Neural cell (in vitro differentiated cells): ENCODE measurements around the gene SLC6A20. TPM values are rescaled to one million over a fixed set of nuclear protein-coding genes. Genes with fewer than 3 reads are reported as not detected.

Source experiments
- H2AFZ ChIP-seq: fragments of 200-600, 300-800 bp; sonication (generic), shearing (Covaris generic); 2 replicates; pipeline ENCODE4 v1.6.0; 2014; ENCODE audit warnings: low read depth, mild to moderate bottlenecking, antibody characterized with exemption, low read length, moderate library complexity
- H3F3A ChIP-seq: fragments of 200-600 bp; shearing (Covaris generic); 2 replicates; pipeline ENCODE4 v1.6.1; 2016; ENCODE audit warnings: mild to moderate bottlenecking, moderate library complexity, mixed read lengths, antibody characterized with exemption, low read length; ENCODE audit not compliant: insufficient read depth, poor library complexity, severe bottlenecking
- H3K27ac ChIP-seq: fragments of 200-600, 300-800 bp; sonication (generic), shearing (Covaris generic); 2 replicates; pipeline ENCODE4 v1.5.1; 2014; ENCODE audit warnings: mild to moderate bottlenecking, low read length, moderate library complexity
- H3K27me3 ChIP-seq: fragments of 300-800, 200-600 bp; sonication (generic), shearing (Covaris generic); 2 replicates; pipeline ENCODE4 v1.6.0; 2014; ENCODE audit warnings: mild to moderate bottlenecking, low read depth, low read length, moderate library complexity; ENCODE audit not compliant: insufficient read depth
- H3K36me3 ChIP-seq: fragments of 300-800, 200-600 bp; sonication (generic), shearing (Covaris generic); 2 replicates; pipeline ENCODE4 v1.5.1; 2014; ENCODE audit warnings: mild to moderate bottlenecking, antibody characterized with exemption, low read length, moderate library complexity; ENCODE audit not compliant: insufficient read depth
- H3K4me2 ChIP-seq: fragments of 300-800, 200-600 bp; sonication (generic), shearing (Covaris generic); 2 replicates; pipeline ENCODE4 v1.6.0; 2014; ENCODE audit warnings: mild to moderate bottlenecking, low read length
- H3K4me3 ChIP-seq: fragments of 300-800, 200-600 bp; sonication (generic), shearing (Covaris generic); 2 replicates; pipeline ENCODE4 v1.5.1; 2014; ENCODE audit warnings: mild to moderate bottlenecking, low read length, moderate library complexity
- H3K79me2 ChIP-seq: fragments of 200-600 bp; shearing (Covaris generic); replicated peaks from 2 replicates; pipeline ENCODE4 v1.6.0; 2014; ENCODE audit warnings: mild to moderate bottlenecking, low read length, moderate library complexity; ENCODE audit not compliant: insufficient read depth
- H3K9ac ChIP-seq: fragments of 300-800, 200-600 bp; sonication (generic), shearing (Covaris generic); 2 replicates; pipeline ENCODE4 v1.6.1; 2016; ENCODE audit warnings: mild to moderate bottlenecking, low read length, mixed read lengths
- H3K9me2 ChIP-seq: fragments of 200-600 bp; shearing (Covaris generic); 2 replicates; pipeline ENCODE4 v1.6.1; 2016; ENCODE audit warnings: mild to moderate bottlenecking, low read length, mixed read lengths; ENCODE audit not compliant: insufficient read depth
- H3K9me3 ChIP-seq: fragments of 200-600, 300-800 bp; sonication (generic), shearing (Covaris generic); 2 replicates; pipeline ENCODE4 v1.6.1; 2016; ENCODE audit warnings: mild to moderate bottlenecking, mixed run types, low read length, moderate library complexity, mixed read lengths
- H4K20me1 ChIP-seq: fragments of 200-600 bp; shearing (Covaris generic); 2 replicates; pipeline ENCODE4 v1.6.1; 2016; ENCODE audit warnings: mild to moderate bottlenecking, mixed run types; ENCODE audit not compliant: insufficient read depth
- EP300 ChIP-seq: fragments of 450-650 bp; conservative IDR thresholded peaks from 2 replicates; pipeline ENCODE4 v1.6.1; 2014; ENCODE audit warnings: antibody characterized with exemption, mild to moderate bottlenecking, moderate library complexity; ENCODE audit not compliant: poor library complexity, severe bottlenecking
- EZH2 ChIP-seq: fragments of 200-600, 300-800 bp; shearing (Covaris generic), sonication (generic); IDR thresholded peaks from 2 replicates; pipeline ENCODE4 v1.6.1; 2014; ENCODE audit warnings: antibody characterized with exemption, low read length, borderline replicate concordance, mild to moderate bottlenecking; ENCODE audit not compliant: insufficient read depth, poor library complexity, severe bottlenecking
- MXI1 ChIP-seq: fragments of 450-650 bp; conservative IDR thresholded peaks from 2 replicates; pipeline ENCODE4 v1.6.1; 2014; ENCODE audit warnings: antibody characterized with exemption, mild to moderate bottlenecking; ENCODE audit not compliant: poor library complexity, severe bottlenecking
- POLR2AphosphoS5 ChIP-seq: IDR thresholded peaks from 2 replicates; pipeline ENCODE4 v1.6.1; 2012
- RAD21 ChIP-seq: fragments of 450-650 bp; conservative IDR thresholded peaks from 2 replicates; pipeline ENCODE4 v1.6.1; 2014; ENCODE audit warnings: antibody characterized with exemption, mild to moderate bottlenecking, moderate library complexity
- SMC3 ChIP-seq: fragments of 450-650 bp; conservative IDR thresholded peaks from 2 replicates; pipeline ENCODE4 v1.6.1; 2014; ENCODE audit warnings: antibody characterized with exemption, mild to moderate bottlenecking, moderate library complexity; ENCODE audit not compliant: poor library complexity
- TAF1 ChIP-seq: IDR thresholded peaks from 2 replicates; pipeline ENCODE4 v1.6.1; 2012; ENCODE audit warnings: low read depth
- polyA plus RNA-seq: library from polyadenylated mRNA; depleted of rRNA; stranded (reverse); fragments of >200 nt; gene quantifications from 2 replicates; pipeline ENCODE4 v1.2.3, GENCODE V29; 2014
- TF ChIP-seq, protein P1 (sequence below): fragments of 450-650 bp; IDR thresholded peaks from 2 replicates; pipeline ENCODE4 v1.5.1; 2014; ENCODE audit warnings: antibody characterized with exemption, mild to moderate bottlenecking, moderate library complexity; ENCODE audit not compliant: poor library complexity, severe bottlenecking
- TF ChIP-seq, protein P2 (sequence below): IDR thresholded peaks from 2 replicates; pipeline ENCODE4 v1.6.1; 2012; ENCODE audit warnings: borderline replicate concordance

Gene SLC6A20
- polyA plus RNA-seq, 1 donor from 2014 or later, result not detected

DNA sequence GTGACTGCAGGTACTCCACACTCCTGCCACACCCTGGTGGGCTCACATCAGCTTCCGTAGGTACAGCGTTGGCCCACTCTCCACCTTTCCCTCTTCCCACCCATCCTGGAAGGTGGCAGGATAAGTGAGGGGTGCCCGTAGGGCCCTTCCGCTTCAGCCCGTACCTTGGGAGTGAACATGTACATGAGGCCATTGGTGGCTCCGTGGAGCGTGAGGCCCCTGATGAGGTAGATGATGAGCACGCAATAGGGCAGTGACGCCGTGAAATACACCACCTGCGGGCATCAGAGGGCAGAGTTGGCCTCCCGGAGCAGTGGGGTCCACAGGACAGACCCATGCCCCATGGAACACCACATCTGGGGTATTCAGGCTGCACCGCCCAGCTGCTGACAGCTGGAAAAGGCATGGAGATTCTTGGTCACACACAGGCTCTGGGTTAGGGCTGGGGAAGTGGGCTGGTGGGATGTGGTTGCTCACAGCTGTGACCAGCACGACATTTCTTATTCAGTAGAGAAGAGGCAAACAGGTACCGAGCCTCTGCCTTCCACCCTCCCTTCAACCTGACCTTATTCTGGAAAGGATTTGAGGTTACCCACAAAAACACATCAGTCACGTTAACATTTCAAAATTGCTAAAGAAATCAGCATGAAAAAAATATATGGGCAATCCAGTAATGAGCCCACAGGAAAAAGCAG lies 23.8 kb downstream of the SLC6A20 start:
- Histone ChIP-seq H3K4me3 (no peak overlapping the region), H4K20me1 (no peaks in the 10 kb centered on the region), H3K27me3 (no peaks in the 10 kb centered on the region), H3K9me2 (no peaks in the 10 kb centered on the region), H3K27ac (no peak overlapping the region), H3K79me2 (no peaks in the 10 kb centered on the region), H2AFZ (no peak overlapping the region), H3K36me3 (no peaks in the 10 kb centered on the region), H3K9me3 (no peaks in the 10 kb centered on the region), H3F3A (no peaks in the 10 kb centered on the region), H3K4me2 (no peak overlapping the region), H3K9ac (no peak overlapping the region)
- TF ChIP-seq TAF1, result no peak
- TF ChIP-seq, protein P1, sequence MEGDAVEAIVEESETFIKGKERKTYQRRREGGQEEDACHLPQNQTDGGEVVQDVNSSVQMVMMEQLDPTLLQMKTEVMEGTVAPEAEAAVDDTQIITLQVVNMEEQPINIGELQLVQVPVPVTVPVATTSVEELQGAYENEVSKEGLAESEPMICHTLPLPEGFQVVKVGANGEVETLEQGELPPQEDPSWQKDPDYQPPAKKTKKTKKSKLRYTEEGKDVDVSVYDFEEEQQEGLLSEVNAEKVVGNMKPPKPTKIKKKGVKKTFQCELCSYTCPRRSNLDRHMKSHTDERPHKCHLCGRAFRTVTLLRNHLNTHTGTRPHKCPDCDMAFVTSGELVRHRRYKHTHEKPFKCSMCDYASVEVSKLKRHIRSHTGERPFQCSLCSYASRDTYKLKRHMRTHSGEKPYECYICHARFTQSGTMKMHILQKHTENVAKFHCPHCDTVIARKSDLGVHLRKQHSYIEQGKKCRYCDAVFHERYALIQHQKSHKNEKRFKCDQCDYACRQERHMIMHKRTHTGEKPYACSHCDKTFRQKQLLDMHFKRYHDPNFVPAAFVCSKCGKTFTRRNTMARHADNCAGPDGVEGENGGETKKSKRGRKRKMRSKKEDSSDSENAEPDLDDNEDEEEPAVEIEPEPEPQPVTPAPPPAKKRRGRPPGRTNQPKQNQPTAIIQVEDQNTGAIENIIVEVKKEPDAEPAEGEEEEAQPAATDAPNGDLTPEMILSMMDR, result no peak
- TF ChIP-seq EZH2, result no peak
- TF ChIP-seq SMC3, result no peak
- no peak for TF ChIP-seq RAD21
- TF ChIP-seq MXI1, result no peak
- TF ChIP-seq EP300, result no peak
- TF ChIP-seq, protein P2, sequence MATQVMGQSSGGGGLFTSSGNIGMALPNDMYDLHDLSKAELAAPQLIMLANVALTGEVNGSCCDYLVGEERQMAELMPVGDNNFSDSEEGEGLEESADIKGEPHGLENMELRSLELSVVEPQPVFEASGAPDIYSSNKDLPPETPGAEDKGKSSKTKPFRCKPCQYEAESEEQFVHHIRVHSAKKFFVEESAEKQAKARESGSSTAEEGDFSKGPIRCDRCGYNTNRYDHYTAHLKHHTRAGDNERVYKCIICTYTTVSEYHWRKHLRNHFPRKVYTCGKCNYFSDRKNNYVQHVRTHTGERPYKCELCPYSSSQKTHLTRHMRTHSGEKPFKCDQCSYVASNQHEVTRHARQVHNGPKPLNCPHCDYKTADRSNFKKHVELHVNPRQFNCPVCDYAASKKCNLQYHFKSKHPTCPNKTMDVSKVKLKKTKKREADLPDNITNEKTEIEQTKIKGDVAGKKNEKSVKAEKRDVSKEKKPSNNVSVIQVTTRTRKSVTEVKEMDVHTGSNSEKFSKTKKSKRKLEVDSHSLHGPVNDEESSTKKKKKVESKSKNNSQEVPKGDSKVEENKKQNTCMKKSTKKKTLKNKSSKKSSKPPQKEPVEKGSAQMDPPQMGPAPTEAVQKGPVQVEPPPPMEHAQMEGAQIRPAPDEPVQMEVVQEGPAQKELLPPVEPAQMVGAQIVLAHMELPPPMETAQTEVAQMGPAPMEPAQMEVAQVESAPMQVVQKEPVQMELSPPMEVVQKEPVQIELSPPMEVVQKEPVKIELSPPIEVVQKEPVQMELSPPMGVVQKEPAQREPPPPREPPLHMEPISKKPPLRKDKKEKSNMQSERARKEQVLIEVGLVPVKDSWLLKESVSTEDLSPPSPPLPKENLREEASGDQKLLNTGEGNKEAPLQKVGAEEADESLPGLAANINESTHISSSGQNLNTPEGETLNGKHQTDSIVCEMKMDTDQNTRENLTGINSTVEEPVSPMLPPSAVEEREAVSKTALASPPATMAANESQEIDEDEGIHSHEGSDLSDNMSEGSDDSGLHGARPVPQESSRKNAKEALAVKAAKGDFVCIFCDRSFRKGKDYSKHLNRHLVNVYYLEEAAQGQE, result no peak
- TF ChIP-seq POLR2AphosphoS5, result no peak

DNA sequence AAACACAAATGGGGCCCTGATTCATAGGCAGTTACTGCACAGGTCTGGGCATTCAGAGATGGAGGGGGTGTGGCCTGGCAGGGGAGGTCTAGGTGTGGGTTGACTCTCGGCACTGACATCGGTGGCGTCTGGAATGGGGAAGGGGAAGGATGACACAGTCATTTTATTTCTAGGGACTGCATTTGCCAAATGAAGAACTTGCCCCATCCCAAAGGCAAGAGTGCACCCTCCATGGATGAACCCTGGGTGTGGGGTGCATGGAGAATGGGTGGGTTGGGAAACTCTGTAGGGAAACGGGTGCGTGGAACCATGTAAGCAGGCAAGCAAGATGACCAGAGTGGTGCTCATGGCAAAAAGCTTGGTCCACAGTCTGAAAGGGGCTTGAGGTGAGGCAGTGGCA lies 24.5 kb downstream of the SLC6A20 start:
- Histone ChIP-seq H3K36me3 (no peaks in the 10 kb centered on the region), H2AFZ (no peak overlapping the region), H3F3A (no peaks in the 10 kb centered on the region), H3K4me2 (no peak overlapping the region), H3K79me2 (no peaks in the 10 kb centered on the region), H3K27ac (no peak overlapping the region), H3K9ac (no peak overlapping the region), H3K9me2 (no peaks in the 10 kb centered on the region), H3K27me3 (no peaks in the 10 kb centered on the region), H3K9me3 (no peaks in the 10 kb centered on the region), H3K4me3 (no peak overlapping the region), H4K20me1 (no peaks in the 10 kb centered on the region)
- TF ChIP-seq SMC3 (no peak), POLR2AphosphoS5 (no peak), EP300 (no peak), RAD21 (no peak), MXI1 (no peak), TAF1 (no peak)
- TF ChIP-seq, protein P1, result no peak
- TF ChIP-seq, protein P2, result no peak
